ENCODE measurements around the gene LZTS2. TPM values are rescaled to one million over a fixed set of nuclear protein-coding genes. Genes with fewer than 3 reads are reported as not detected.

LZTS2 gene
- total and polyA plus RNA-seq, 9 donors = 9.4 to 121 (median 77.4) TPM

GRCh38 chr10:100998183-100998990 is 1.2 kb upstream of the LZTS2 start:
- H3K27me3 ChIP-seq = no peaks in the 10 kb centered on the region
- no peaks in the 10 kb centered on the region for H3K36me3 ChIP-seq
- H3K4me3 ChIP-seq = peak overlapping the region; percentile 93
- intact Hi-C loops (cut with DNase I) = loop anchor here in 1 of 4 donors (5.0 kb wide), 1 partner anchor 64 kb away; the partner anchor contains the start of gene KAZALD1
- 0 to 1% (median 1%) methylated on average over 23 to 25 of the region's 25 CpGs for WGBS, 3 donors
- peak; percentile 86 to 93 (median 92) for DNase-seq
- no peaks in the 10 kb centered on the region for H3K9me3 ChIP-seq
- TF ChIP-seq EP300 (IDR thresholded peaks at IDR 0.05) (no peak), POLR2A (IDR thresholded peaks at IDR 0.05) (no peak)
- TF ChIP-seq, protein P1, sequence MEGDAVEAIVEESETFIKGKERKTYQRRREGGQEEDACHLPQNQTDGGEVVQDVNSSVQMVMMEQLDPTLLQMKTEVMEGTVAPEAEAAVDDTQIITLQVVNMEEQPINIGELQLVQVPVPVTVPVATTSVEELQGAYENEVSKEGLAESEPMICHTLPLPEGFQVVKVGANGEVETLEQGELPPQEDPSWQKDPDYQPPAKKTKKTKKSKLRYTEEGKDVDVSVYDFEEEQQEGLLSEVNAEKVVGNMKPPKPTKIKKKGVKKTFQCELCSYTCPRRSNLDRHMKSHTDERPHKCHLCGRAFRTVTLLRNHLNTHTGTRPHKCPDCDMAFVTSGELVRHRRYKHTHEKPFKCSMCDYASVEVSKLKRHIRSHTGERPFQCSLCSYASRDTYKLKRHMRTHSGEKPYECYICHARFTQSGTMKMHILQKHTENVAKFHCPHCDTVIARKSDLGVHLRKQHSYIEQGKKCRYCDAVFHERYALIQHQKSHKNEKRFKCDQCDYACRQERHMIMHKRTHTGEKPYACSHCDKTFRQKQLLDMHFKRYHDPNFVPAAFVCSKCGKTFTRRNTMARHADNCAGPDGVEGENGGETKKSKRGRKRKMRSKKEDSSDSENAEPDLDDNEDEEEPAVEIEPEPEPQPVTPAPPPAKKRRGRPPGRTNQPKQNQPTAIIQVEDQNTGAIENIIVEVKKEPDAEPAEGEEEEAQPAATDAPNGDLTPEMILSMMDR (IDR thresholded peaks at IDR 0.05) = no peak
- H3K27ac ChIP-seq = peak overlapping the region; percentile 99 to 100
- H3K4me1 ChIP-seq (ENCODE audit: insufficient read depth) = peaks cover 16% of the 10 kb centered on the region

DNA sequence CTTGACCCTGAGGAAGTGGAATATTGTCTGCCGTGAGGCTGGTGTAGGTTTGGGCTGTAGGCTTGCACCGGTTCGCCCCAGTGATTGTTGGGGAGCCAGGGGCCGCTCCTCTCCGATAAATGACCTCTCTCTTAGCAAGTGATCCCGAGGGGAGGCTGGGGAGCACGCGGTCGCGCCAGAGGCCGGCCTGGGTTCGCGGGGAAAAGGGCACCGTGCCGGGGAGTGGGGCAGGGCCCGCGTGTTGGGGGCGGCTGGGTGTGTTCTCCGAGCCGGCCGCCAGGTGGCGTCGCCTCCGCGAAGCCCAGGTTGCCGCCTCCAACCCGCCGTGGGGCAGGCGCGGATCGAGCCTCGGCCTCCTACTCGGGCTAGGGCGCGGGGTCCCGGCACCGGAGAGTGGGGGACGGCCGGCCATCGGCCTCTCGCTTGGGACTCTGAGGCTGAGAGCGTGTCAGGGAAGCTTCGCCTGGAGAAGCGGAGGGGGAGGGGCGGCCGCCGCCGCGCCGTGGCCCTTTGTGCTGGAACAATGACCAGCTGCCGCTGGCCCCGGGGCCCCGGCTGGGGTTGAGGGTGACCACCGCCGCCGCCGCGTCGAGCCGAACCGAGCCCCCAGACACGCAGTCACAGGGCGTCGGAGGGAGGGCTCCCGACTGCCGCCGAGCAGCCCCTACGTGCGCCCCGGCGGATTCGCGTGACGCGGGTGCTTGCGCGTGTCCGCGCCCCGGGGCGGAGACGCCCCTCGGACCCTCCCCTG is 442 bp upstream of the LZTS2 start:
- intact Hi-C loops (cut with DNase I) = loop anchor here in 1 of 4 donors (5.0 kb wide), 1 partner anchor 63 kb away; the partner anchor contains the start of gene KAZALD1
- 0% methylated on average over 52 to 83 of the region's 83 CpGs for WGBS, 3 donors
- H3K9me3 ChIP-seq = no peaks in the 10 kb centered on the region
- peaks cover 16% of the 10 kb centered on the region for H3K4me1 ChIP-seq (ENCODE audit: insufficient read depth)
- TF ChIP-seq, protein P1 (IDR thresholded peaks at IDR 0.05) = peak; percentile 95 to 99 (median 98)
- peak; percentile 97 for TF ChIP-seq POLR2A (IDR thresholded peaks at IDR 0.05)
- TF ChIP-seq EP300 (IDR thresholded peaks at IDR 0.05) = no peak
- H3K27me3 ChIP-seq = no peaks in the 10 kb centered on the region
- peak overlapping the region; percentile 99 to 100 for H3K27ac ChIP-seq
- peak overlapping the region; percentile 93 for H3K4me3 ChIP-seq
- DNase-seq = peak; percentile 86 to 92 (median 88)
- H3K36me3 ChIP-seq = no peaks in the 10 kb centered on the region

DNA sequence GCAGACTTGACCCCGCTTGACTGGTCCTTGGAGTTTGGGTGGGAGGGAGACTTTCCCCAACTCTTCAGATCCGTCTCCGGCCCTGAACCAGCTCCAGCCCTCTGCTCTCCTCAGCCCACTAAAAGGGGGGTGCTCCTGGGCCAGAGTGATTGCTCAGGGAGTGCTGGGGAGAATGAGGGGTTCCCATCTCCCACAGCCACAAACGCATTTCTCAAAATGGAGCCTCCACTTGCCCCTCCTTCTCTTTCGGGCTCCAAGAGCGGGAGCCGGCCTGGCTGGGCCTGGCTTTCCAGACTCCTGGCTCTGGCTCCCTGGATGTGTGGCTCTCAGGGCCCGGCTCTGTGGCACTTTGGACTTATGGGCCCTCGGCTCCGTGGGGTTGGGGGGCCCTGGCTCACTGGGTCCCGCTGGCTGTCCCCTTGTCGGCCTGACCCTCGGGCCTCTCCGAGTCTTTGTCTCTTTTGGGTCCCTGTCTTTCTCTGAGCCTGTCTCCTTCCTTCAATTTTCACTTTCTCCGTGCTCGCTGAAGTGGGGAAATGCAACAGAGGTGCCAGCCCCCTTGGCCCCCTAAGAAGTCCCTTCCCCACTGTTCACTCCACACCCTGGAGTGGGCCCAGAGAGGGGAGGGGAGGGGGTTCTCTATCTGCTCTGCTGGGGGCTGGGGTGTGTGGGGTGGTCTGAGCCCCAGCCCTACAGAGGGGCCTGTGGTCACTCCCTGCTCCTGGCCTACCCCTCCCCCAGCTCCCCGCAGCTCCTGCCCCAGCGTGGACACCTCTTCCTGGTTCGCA is 713 bp downstream of the LZTS2 start:
- no peak for TF ChIP-seq POLR2A (IDR thresholded peaks at IDR 0.05)
- TF ChIP-seq, protein P1 (IDR thresholded peaks at IDR 0.05) = no peak
- no peak for TF ChIP-seq EP300 (IDR thresholded peaks at IDR 0.05)
- Histone ChIP-seq H3K4me1 (ENCODE audit: insufficient read depth) (peaks cover 16% of the 10 kb centered on the region), H3K9me3 (no peaks in the 10 kb centered on the region), H3K27ac (peak overlapping the region; percentile 99 to 100), H3K4me3 (peak overlapping the region; percentile 93), H3K27me3 (no peaks in the 10 kb centered on the region), H3K36me3 (no peaks in the 10 kb centered on the region)
- DNase-seq = peak; percentile 52 to 63 (median 63)
- 1 to 3% (median 2%) methylated on average over 19 of the region's 19 CpGs for WGBS, 3 donors
- intact Hi-C loops (cut with DNase I) = no loop called here
